VCaP (cell line): ENCODE measurements around the gene QKI.

Experiments used
- H3K27ac ChIP-seq: fragments of 450-650 bp; 2 replicates; pipeline ENCODE4 v1.5.1; 2017
- CTCF ChIP-seq: fragments of 450-650 bp; conservative IDR thresholded peaks from 2 replicates; pipeline ENCODE4 v1.5.1; 2017; ENCODE audit warnings: mild to moderate bottlenecking, moderate library complexity

QKI gene

GRCh38 chr6:163568275-163568674 is 153.8 kb downstream of the QKI start:
- no peak for TF ChIP-seq CTCF
- no peak overlapping the region for H3K27ac ChIP-seq

- H3K27ac ChIP-seq, result no peak overlapping the region
- no peak for TF ChIP-seq CTCF
Observed at GRCh38 chr6:163570579-163571231, 156.2 kb downstream of the QKI start.

GRCh38 chr6:163571730-163572129 is 157.2 kb downstream of the QKI start:
- no peak for TF ChIP-seq CTCF
- H3K27ac ChIP-seq, result no peak overlapping the region

GRCh38 chr6:163572612-163573011 is 158.1 kb downstream of the QKI start:
- TF ChIP-seq CTCF, result no peak
- H3K27ac ChIP-seq, result no peak overlapping the region

- TF ChIP-seq CTCF, result no peak
- H3K27ac ChIP-seq, result no peak overlapping the region
Observed at GRCh38 chr6:163573503-163574179, 159.1 kb downstream of the QKI start.

GRCh38 chr6:163576114-163576513 is 161.6 kb downstream of the QKI start:
- no peak overlapping the region for H3K27ac ChIP-seq
- TF ChIP-seq CTCF, result no peak

GRCh38 chr6:163577404-163577803 is 162.9 kb downstream of the QKI start:
- H3K27ac ChIP-seq, result no peak overlapping the region
- TF ChIP-seq CTCF, result no peak
